Suprapubic skin (tissue), 4 donors: ENCODE measurements around the gene IFNG-AS1. TPM values are rescaled to one million over a fixed set of nuclear protein-coding genes. Genes with fewer than 3 reads are reported as not detected.

Experiments used
- DNase-seq, 2 donors: peaks; one replicate each; pipeline ENCODE4 v3.0.0-alpha.2; 2019; ENCODE audit warnings: low spot score in 2 of 2
- H3K27ac ChIP-seq: fragments of 200-600 bp; sonication (generic); one replicate; pipeline ENCODE4 v1.5.1; 2019
- H3K27me3 ChIP-seq: fragments of 200-600 bp; sonication (generic); one replicate; pipeline ENCODE4 v1.5.1; 2019
- H3K36me3 ChIP-seq: fragments of 200-600 bp; sonication (generic); one replicate; pipeline ENCODE4 v1.5.1; 2019
- H3K4me1 ChIP-seq: fragments of 200-600 bp; sonication (generic); one replicate; pipeline ENCODE4 v1.5.1; 2019
- H3K4me3 ChIP-seq: fragments of 200-600 bp; sonication (generic); one replicate; pipeline ENCODE4 v1.5.1; 2019; ENCODE audit warnings: mild to moderate bottlenecking
- H3K9me3 ChIP-seq: fragments of 200-600 bp; sonication (generic); one replicate; pipeline ENCODE4 v1.5.1; 2019
- CTCF ChIP-seq, 2 donors: fragments of 200-600 bp in 1 of 2; fragments of 450-650 bp in 1 of 2; sonication (generic) in 1 of 2; IDR thresholded peaks; one replicate each; pipeline ENCODE4 v1.5.1; 2016 to 2019; ENCODE audit warnings: antibody characterized with exemption in 2 of 2, mild to moderate bottlenecking in 1 of 2, moderate library complexity in 1 of 2
- EP300 ChIP-seq: sonication (generic); formaldehyde crosslinking; IDR thresholded peaks from one replicate; pipeline ENCODE4 v1.6.1; 2017; ENCODE audit warnings: antibody characterized with exemption
- POLR2A ChIP-seq, 2 donors: fragments of 450-650 bp; IDR thresholded peaks; one replicate each; pipeline ENCODE4 v1.6.1; 2017; ENCODE audit warnings: antibody characterized with exemption in 2 of 2, mild to moderate bottlenecking in 2 of 2, moderate library complexity in 2 of 2
- POLR2AphosphoS5 ChIP-seq, 3 donors: sonication (generic); formaldehyde crosslinking; IDR thresholded peaks; one replicate each; pipeline ENCODE4 v1.6.1; 2017; ENCODE audit warnings: antibody characterized with exemption in 3 of 3
- WGBS: methylation state at CpG from one replicate; pipeline ENCODE4 v1.1.5; 2018; 5-methylcytosine and 5-hydroxymethylcytosine counted together
- total RNA-seq, 4 donors: library from RNA; depleted of rRNA; stranded (reverse); fragments of >200 nt; gene quantifications; one replicate each; pipeline ENCODE4 v1.1.0, GENCODE V29; 2016

IFNG-AS1 gene
- total RNA-seq, 4 donors from 2014 or later: not detected

- no peaks in the 10 kb centered on the region for H3K4me1 ChIP-seq
- no peaks in the 10 kb centered on the region for H3K36me3 ChIP-seq
- no peak overlapping the region for H3K4me3 ChIP-seq
- no peaks in the 10 kb centered on the region for H3K9me3 ChIP-seq
- no peak for DNase-seq
- WGBS: 67% methylated on average over 2 of the region's 2 CpGs
- TF ChIP-seq CTCF (IDR thresholded peaks at IDR 0.05) (no peak), POLR2AphosphoS5 (IDR thresholded peaks at IDR 0.05) (no peak), EP300 (no peak), POLR2A (IDR thresholded peaks at IDR 0.05) (no peak)
- no peak overlapping the region for H3K27ac ChIP-seq
- no peaks in the 10 kb centered on the region for H3K27me3 ChIP-seq
Measured at GRCh38 chr12:67993143-67993542, 3.9 kb downstream of the IFNG-AS1 start.

- no peaks in the 10 kb centered on the region for H3K4me1 ChIP-seq
- DNase-seq: no peak
- H3K4me3 ChIP-seq: no peak overlapping the region
- WGBS: 96% methylated on average over 3 of the region's 3 CpGs
- no peak overlapping the region for H3K27ac ChIP-seq
- H3K9me3 ChIP-seq: no peaks in the 10 kb centered on the region
- H3K27me3 ChIP-seq: no peaks in the 10 kb centered on the region
- no peak for TF ChIP-seq POLR2AphosphoS5 (IDR thresholded peaks at IDR 0.05)
- no peaks in the 10 kb centered on the region for H3K36me3 ChIP-seq
Measured at GRCh38 chr12:67994046-67994445, 4.8 kb downstream of the IFNG-AS1 start.

- TF ChIP-seq POLR2AphosphoS5 (IDR thresholded peaks at IDR 0.05): no peak
- TF ChIP-seq CTCF (IDR thresholded peaks at IDR 0.05): no peak
- TF ChIP-seq EP300: no peak
- no peak for TF ChIP-seq POLR2A (IDR thresholded peaks at IDR 0.05)
- Histone ChIP-seq H3K27ac (no peak overlapping the region), H3K4me1 (no peaks in the 10 kb centered on the region), H3K4me3 (no peak overlapping the region), H3K36me3 (no peaks in the 10 kb centered on the region), H3K27me3 (no peaks in the 10 kb centered on the region), H3K9me3 (no peaks in the 10 kb centered on the region)
- DNase-seq: no peak
Measured at GRCh38 chr12:67996347-67996746, 7.1 kb downstream of the IFNG-AS1 start.

- Histone ChIP-seq H3K4me1 (no peaks in the 10 kb centered on the region), H3K27me3 (no peaks in the 10 kb centered on the region), H3K36me3 (no peaks in the 10 kb centered on the region), H3K9me3 (no peaks in the 10 kb centered on the region), H3K4me3 (no peak overlapping the region), H3K27ac (no peak overlapping the region)
- no peak for TF ChIP-seq EP300
- no peak for TF ChIP-seq POLR2AphosphoS5 (IDR thresholded peaks at IDR 0.05)
- no peak for TF ChIP-seq CTCF (IDR thresholded peaks at IDR 0.05)
- no peak for TF ChIP-seq POLR2A (IDR thresholded peaks at IDR 0.05)
- no peak for DNase-seq
Measured at GRCh38 chr12:67998379-67998778, 9.1 kb downstream of the IFNG-AS1 start.

GRCh38 chr12:67999244-67999643 lies 10.0 kb downstream of the IFNG-AS1 start:
- H3K36me3 ChIP-seq: no peaks in the 10 kb centered on the region
- H3K27me3 ChIP-seq: no peaks in the 10 kb centered on the region
- TF ChIP-seq CTCF (IDR thresholded peaks at IDR 0.05) (no peak), POLR2A (IDR thresholded peaks at IDR 0.05) (no peak), EP300 (no peak), POLR2AphosphoS5 (IDR thresholded peaks at IDR 0.05) (no peak)
- H3K4me3 ChIP-seq: no peak overlapping the region
- H3K27ac ChIP-seq: no peak overlapping the region
- no peak for DNase-seq
- H3K9me3 ChIP-seq: no peaks in the 10 kb centered on the region
- H3K4me1 ChIP-seq: no peaks in the 10 kb centered on the region
